K562 (cell line): ENCODE measurements around the gene TRA2B. TPM values are rescaled to one million over a fixed set of nuclear protein-coding genes. Genes with fewer than 3 reads are reported as not detected.

Experiments used
- ATAC-seq: fragments of 200-7000 bp; cut with Tn5 transposase; 3 replicates; pipeline ENCODE4 v1.9.1; 2020; ENCODE audit warnings: moderate library complexity
- BruUV-seq: library from RNA; stranded (reverse); fragments of 400-500 nt; replicated peaks from 2 replicates; lab custom pipeline; 2021; lab: Mats Ljungman, UMichigan
- CTCF ChIA-PET: fragments of 300-600 bp; formaldehyde crosslinking; extraction: SDS; loops from one replicate; lab custom pipeline; 2021; ENCODE audit warnings: low intra/inter-chr PET ratio; lab: Yijun Ruan, JAX
- POLR2A ChIA-PET: fragments of 300-600, 350-650 bp; sonication (Branson Sonifier 250); formaldehyde crosslinking; extraction: SDS; loops from one replicate; lab custom pipeline; 2021; ENCODE audit warnings: antibody characterized with exemption, inconsistent platforms; lab: Yijun Ruan, JAX
- DNase-seq, 4 experiments: peaks; one replicate each; pipeline versions ENCODE4 v3.0.0 to v3.0.0-alpha.2; 2011 to 2018; ENCODE audit warnings: low spot score in 3 of 4, mixed read lengths in 3 of 4; ENCODE audit errors: extremely low read depth in 1 of 4
- FAIRE-seq: peaks from 2 replicates; lab custom pipeline; 2011; peaks lifted over from hg19 to GRCh38; lab: Jason Lieb, UNC
- H2AFZ ChIP-seq: 2 replicates; pipeline ENCODE4 v1.6.0; 2011; ENCODE audit warnings: low read depth, low read length, control low read depth, inconsistent platforms
- H3K27ac ChIP-seq: fragments of 200-600 bp; 3 replicates; pipeline ENCODE4 v1.8.0; 2011; ENCODE audit warnings: low read depth, mild to moderate bottlenecking, control low read depth, inconsistent platforms, low read length, moderate library complexity, mixed read lengths; ENCODE audit errors: extremely low read depth
- H3K27me3 ChIP-seq, 2 experiments: fragments of 300-600 bp in 1 of 2; 2 replicates in 1 of 2; 3 replicates in 1 of 2; pipeline versions ENCODE4 v1.6.0 to v1.8.0; 2011; ENCODE audit warnings: inconsistent platforms in 2 of 2, low read length in 2 of 2, mild to moderate bottlenecking in 1 of 2, mixed read lengths in 1 of 2, moderate library complexity in 1 of 2; ENCODE audit not compliant: control insufficient read depth in 2 of 2, insufficient read depth in 2 of 2
- H3K36me3 ChIP-seq: fragments of 300-600 bp; 3 replicates; pipeline ENCODE4 v1.8.0; 2011; ENCODE audit warnings: mild to moderate bottlenecking, low read length, inconsistent platforms; ENCODE audit not compliant: control insufficient read depth, insufficient read depth
- H3K4me1 ChIP-seq, 2 experiments: fragments of 200-600 bp in 1 of 2; replicated peaks in 1 of 2; 2 replicates in 1 of 2; 3 replicates in 1 of 2; pipeline versions ENCODE4 v1.5.1 to v1.8.0; 2011; ENCODE audit warnings: inconsistent platforms in 2 of 2, low read length in 2 of 2, mild to moderate bottlenecking in 1 of 2, mixed read lengths in 1 of 2, moderate library complexity in 1 of 2; ENCODE audit not compliant: control insufficient read depth in 2 of 2, insufficient read depth in 2 of 2
- H3K4me2 ChIP-seq: 2 replicates; pipeline ENCODE4 v1.6.1; 2011; ENCODE audit warnings: low read length, control low read depth, inconsistent platforms, mixed read lengths; ENCODE audit not compliant: insufficient read depth
- H3K4me3 ChIP-seq: fragments of 200-600 bp; sonication (generic), shearing (Covaris generic); 2 replicates; pipeline ENCODE4 v1.5.1; 2016; ENCODE audit warnings: control low read depth, inconsistent platforms
- H3K79me2 ChIP-seq: fragments of 200-600 bp; 3 replicates; pipeline ENCODE4 v1.8.0; 2011; ENCODE audit warnings: low read length, inconsistent platforms; ENCODE audit not compliant: control insufficient read depth, insufficient read depth
- H3K9ac ChIP-seq, 2 experiments: 2 replicates each; pipeline versions ENCODE4 v1.6.0 to v1.6.1; 2011; ENCODE audit warnings: low read depth in 2 of 2, low read length in 2 of 2, control low read depth in 1 of 2, inconsistent platforms in 1 of 2, mild to moderate bottlenecking in 1 of 2, mixed read lengths in 1 of 2; ENCODE audit not compliant: insufficient read depth in 1 of 2
- H3K9me1 ChIP-seq: one replicate; pipeline ENCODE4 v1.6.0; 2011; ENCODE audit warnings: inconsistent platforms, mild to moderate bottlenecking, low read length, moderate library complexity; ENCODE audit not compliant: control insufficient read depth, insufficient read depth
- H3K9me3 ChIP-seq: replicated peaks from 2 replicates; pipeline ENCODE4 v1.5.1; 2011; ENCODE audit warnings: low read depth, low read length, inconsistent platforms; ENCODE audit not compliant: control insufficient read depth, insufficient read depth
- H4K20me1 ChIP-seq: replicated peaks from 2 replicates; pipeline ENCODE4 v1.6.1; 2011; ENCODE audit warnings: low read length, inconsistent platforms, mixed read lengths; ENCODE audit not compliant: control insufficient read depth, insufficient read depth
- ATF4 ChIP-seq: fragments of 450-650 bp; formaldehyde crosslinking; IDR thresholded peaks from 2 replicates; pipeline ENCODE4 v1.4.0; 2022; ENCODE audit warnings: mild to moderate bottlenecking, moderate library complexity
- BCLAF1 ChIP-seq, 2 experiments: fragments of 450-650 bp in 1 of 2; IDR thresholded peaks; 2 replicates each; pipeline ENCODE4 v1.6.1; 2011 to 2017; ENCODE audit warnings: low read depth in 2 of 2, antibody characterized with exemption in 1 of 2, borderline replicate concordance in 1 of 2, low read length in 1 of 2, mild to moderate bottlenecking in 1 of 2, mixed read lengths in 1 of 2; ENCODE audit not compliant: control insufficient read depth in 1 of 2
- CCAR2 ChIP-seq: fragments of 200-400 bp; formaldehyde crosslinking; IDR thresholded peaks from 2 replicates; pipeline ENCODE4 v1.6.1; 2017; ENCODE audit warnings: mild to moderate bottlenecking, low read depth, low read length
- POLR2A ChIP-seq: fragments of 450-650 bp; conservative IDR thresholded peaks from 2 replicates; pipeline ENCODE4 v1.6.1; 2016
- RFX1 ChIP-seq: fragments of 450-650 bp; IDR thresholded peaks from 2 replicates; pipeline ENCODE4 v1.6.1; 2016; ENCODE audit warnings: mild to moderate bottlenecking, moderate library complexity
- SIN3B ChIP-seq: fragments of 450-650 bp; IDR thresholded peaks from 2 replicates; pipeline ENCODE4 v1.6.1; 2017; ENCODE audit warnings: low read depth, mild to moderate bottlenecking, moderate library complexity
- TARDBP ChIP-seq: fragments of 450-650 bp; IDR thresholded peaks from 2 replicates; pipeline ENCODE4 v1.6.1; 2016
- WGBS: fragments of 100-300 bp; shearing (Covaris generic); methylation state at CpG from one replicate; pipeline ENCODE4 v1.1.6; 2016; ENCODE audit warnings: low coverage, mixed read lengths; ENCODE audit not compliant: insufficient coverage; ENCODE audit errors: missing lambda C conversion rate; 5-methylcytosine and 5-hydroxymethylcytosine counted together
- in situ Hi-C: fragments of 300-500 bp; cut with MboI; formaldehyde crosslinking; loops from 4 replicates; pipeline ENCODE4 v1.15.0; 2018; ENCODE audit warnings: inconsistent platforms, mixed read lengths
- intact Hi-C: fragments of 100-400 bp; cut with micrococcal nuclease; formaldehyde crosslinking; loops from 2 replicates; pipeline ENCODE4 v1.14.2; 2022
- polyA plus RNA-seq, 8 experiments: library from polyadenylated mRNA; depleted of rRNA in 4 of 8; stranded (reverse) in 5 of 8; unstranded in 3 of 8; fragments of >200 nt; fragmentation: Nextera tagmentation in 2 of 8; fragmentation: Illumina TruSeq in 1 of 8; extraction: Ambion mirVana in 2 of 8; extraction: Trizol in 1 of 8; gene quantifications; 2 replicates each; pipeline versions ENCODE4 v1.2.1 to v1.2.3, GENCODE V29; 2011 to 2014; ENCODE audit warnings: inconsistent platforms in 1 of 8, missing spikeins in 1 of 8
- total RNA-seq, 7 experiments: library from RNA; depleted of rRNA in 6 of 7; stranded (reverse); fragments of >200 nt in 6 of 7; fragmentation: Illumina TruSeq in 2 of 7; extraction: Trizol in 2 of 7; gene quantifications; 2 replicates each; pipeline versions ENCODE4 v1.2.1 to v1.2.3, GENCODE V29; 2011 to 2021; ENCODE audit warnings: low replicate concordance in 1 of 7

The TRA2B gene
- total and polyA plus RNA-seq, 9 of the 15 experiments (the other 6 are each of a cell fraction or from before 2014, with no cell fraction given): 105 to 411 (median 278) TPM

- no peaks in the 10 kb centered on the region for H3K4me1 ChIP-seq
- CTCF ChIA-PET: no interaction called here
- H3K36me3 ChIP-seq: peaks cover 100% of the 10 kb centered on the region
- no peak overlapping the region for H2AFZ ChIP-seq
- no peak overlapping the region for H3K4me2 ChIP-seq
- H3K79me2 ChIP-seq: peaks cover 55% of the 10 kb centered on the region
- H4K20me1 ChIP-seq: peaks cover 16% of the 10 kb centered on the region
- BruUV-seq: no TSS peak
- peak; percentile 21; the same call in 1 of the 2 replicates for TF ChIP-seq POLR2A
- no peak for TF ChIP-seq TARDBP
- no peak for TF ChIP-seq ATF4 (CRISPR knock-in tag)
- no peak for TF ChIP-seq CCAR2
- no peak for TF ChIP-seq SIN3B
- no peak for TF ChIP-seq RFX1
- TF ChIP-seq BCLAF1 (IDR thresholded peaks at IDR 0.05; ENCODE audit: borderline replicate concordance in 1 of 2, control insufficient read depth in 1 of 2, low read depth in 2 of 2, low read length in 1 of 2): no peak
- TF ChIP-seq, all 486 proteins: peak for 1
- POLR2A ChIA-PET: interaction anchor here (1.4 to 8.7 kb wide), 5 partner anchors 7 to 17 kb away, joined by 3 to 64 read pairs (median 18); partner anchors contain the start of gene TRA2B
- DNase-seq: no peak
- Histone ChIP-seq H3K9me1 (no peaks in the 10 kb centered on the region), H3K27me3 (no peaks in the 10 kb centered on the region), H3K4me3 (no peak overlapping the region), H3K9ac (no peak overlapping the region), H3K27ac (no peak overlapping the region), H3K9me3 (no peaks in the 10 kb centered on the region)
- no peak for FAIRE-seq
- intact Hi-C loops: no loop called here
- in situ Hi-C loops: no loop called here
- 100% methylated on average over 4 of the region's 4 CpGs for WGBS
- no peak for ATAC-seq
Observed at GRCh38 chr3:185920184-185920583, 17.6 kb downstream of the TRA2B start.
